ENCODE data around the gene ASPN.

GRCh38 chr9:92438900-92439526, 43.3 kb downstream of the ASPN start:
- no peak for TF ChIP-seq POLR2AphosphoS5 (IDR thresholded peaks at IDR 0.05; ENCODE audit: borderline replicate concordance, low read depth, low read length)
- no peak for TF ChIP-seq EZH2 (IDR thresholded peaks at IDR 0.05)
